PC-3 (cell line): Measurements from ENCODE around the gene P2RY2. TPM values are rescaled to one million over a fixed set of nuclear protein-coding genes. Genes with fewer than 3 reads are reported as not detected.

Experiments used
- ATAC-seq: fragments of 200-7000 bp; cut with Tn5 transposase; 2 replicates; pipeline ENCODE4 v1.9.1; 2020; ENCODE audit warnings: mild to moderate bottlenecking, moderate library complexity
- BruUV-seq: library from RNA; stranded (reverse); fragments of 400-500 nt; replicated peaks from 2 replicates; lab custom pipeline; 2021; lab: Mats Ljungman, UMichigan
- CTCF ChIA-PET: fragments of 300-600 bp; sonication (Branson Sonifier 250); formaldehyde crosslinking; loops from one replicate; lab custom pipeline; 2022; ENCODE audit warnings: antibody characterized with exemption; lab: Charles Lee
- POLR2A ChIA-PET: fragments of 300-600 bp; sonication (Branson Sonifier 250); formaldehyde crosslinking; loops from one replicate; lab custom pipeline; 2022; ENCODE audit warnings: antibody characterized with exemption; ENCODE audit not compliant: unreplicated experiment; lab: Charles Lee
- DNase-seq: peaks from one replicate; pipeline ENCODE4 v3.0.0-alpha.2; 2015
- H2AFZ ChIP-seq: fragments of 300-600 bp; sonication (generic); 2 replicates; pipeline ENCODE4 v1.6.0; 2016; ENCODE audit warnings: antibody characterized with exemption, low read length
- H3F3A ChIP-seq: fragments of 300-600 bp; sonication (generic); one replicate; pipeline ENCODE4 v1.6.0; 2017; ENCODE audit warnings: antibody characterized with exemption, low read length, control low read depth, mild to moderate bottlenecking; ENCODE audit not compliant: unreplicated experiment
- H3K27ac ChIP-seq: fragments of 300-600 bp; sonication (generic); 2 replicates; pipeline ENCODE4 v1.5.1; 2016; ENCODE audit warnings: mild to moderate bottlenecking, low read length
- H3K27me3 ChIP-seq: fragments of 300-600 bp; sonication (generic); 2 replicates; pipeline ENCODE4 v1.6.1; 2016; ENCODE audit warnings: low read length, mixed read lengths
- H3K36me3 ChIP-seq: fragments of 300-600 bp; sonication (generic); 2 replicates; pipeline ENCODE4 v1.6.1; 2016; ENCODE audit warnings: low read depth, mixed run types, low read length, mixed read lengths
- H3K4me1 ChIP-seq: fragments of 300-600 bp; sonication (generic); 2 replicates; pipeline ENCODE4 v1.5.1; 2016; ENCODE audit warnings: low read length; ENCODE audit not compliant: insufficient read depth
- H3K4me2 ChIP-seq: fragments of 300-600 bp; sonication (generic); 2 replicates; pipeline ENCODE4 v1.6.0; 2016; ENCODE audit warnings: low read length
- H3K4me3 ChIP-seq: fragments of 300-600 bp; sonication (generic); 2 replicates; pipeline ENCODE4 v1.5.1; 2016; ENCODE audit warnings: mild to moderate bottlenecking, low read length, mixed read lengths
- H3K79me2 ChIP-seq: fragments of 300-600 bp; sonication (generic); 2 replicates; pipeline ENCODE4 v1.6.1; 2017; ENCODE audit warnings: low read length, mixed read lengths
- H3K9ac ChIP-seq: fragments of 300-600 bp; sonication (generic); 2 replicates; pipeline ENCODE4 v1.6.0; 2016; ENCODE audit warnings: mild to moderate bottlenecking, low read length
- H3K9me2 ChIP-seq: fragments of 300-600 bp; sonication (generic); replicated peaks from 2 replicates; pipeline ENCODE4 v1.6.1; 2016; ENCODE audit warnings: mixed run types, low read length, mixed read lengths
- H3K9me3 ChIP-seq: fragments of 300-600 bp; sonication (generic); 2 replicates; pipeline ENCODE4 v1.6.1; 2016; ENCODE audit warnings: low read length, mixed read lengths
- H4K20me1 ChIP-seq: fragments of 300-600 bp; sonication (generic); 2 replicates; pipeline ENCODE4 v1.6.1; 2016; ENCODE audit warnings: low read length, mixed read lengths
- EZH2 ChIP-seq: fragments of 300-600 bp; sonication (generic); IDR thresholded peaks from one replicate; pipeline ENCODE4 v1.6.1; 2017; ENCODE audit warnings: antibody characterized with exemption, mild to moderate bottlenecking, low read length; ENCODE audit not compliant: unreplicated experiment
- EZH2phosphoT487 ChIP-seq: fragments of 300-600 bp; sonication (generic); IDR thresholded peaks from 2 replicates; pipeline ENCODE4 v1.6.1; 2018; ENCODE audit warnings: mild to moderate bottlenecking, antibody characterized with exemption, low read length, borderline replicate concordance
- intact Hi-C: fragments of 100-400 bp; cut with micrococcal nuclease; formaldehyde crosslinking; loops from 2 replicates; pipeline ENCODE4 v1.9.0; 2023
- total RNA-seq: library from RNA; depleted of rRNA; stranded (reverse); fragments of >200 nt; gene quantifications from 2 replicates; pipeline ENCODE4 v1.2.3, GENCODE V29; 2014
- TF ChIP-seq, protein P1 (sequence below): fragments of 300-600 bp; sonication (generic); conservative IDR thresholded peaks from 2 replicates; pipeline ENCODE4 v1.5.1; 2017; ENCODE audit warnings: antibody characterized with exemption, low read depth, mild to moderate bottlenecking, low read length

Gene P2RY2
- total RNA-seq, 1 experiment from 2014 or later: 54.8 TPM

DNA sequence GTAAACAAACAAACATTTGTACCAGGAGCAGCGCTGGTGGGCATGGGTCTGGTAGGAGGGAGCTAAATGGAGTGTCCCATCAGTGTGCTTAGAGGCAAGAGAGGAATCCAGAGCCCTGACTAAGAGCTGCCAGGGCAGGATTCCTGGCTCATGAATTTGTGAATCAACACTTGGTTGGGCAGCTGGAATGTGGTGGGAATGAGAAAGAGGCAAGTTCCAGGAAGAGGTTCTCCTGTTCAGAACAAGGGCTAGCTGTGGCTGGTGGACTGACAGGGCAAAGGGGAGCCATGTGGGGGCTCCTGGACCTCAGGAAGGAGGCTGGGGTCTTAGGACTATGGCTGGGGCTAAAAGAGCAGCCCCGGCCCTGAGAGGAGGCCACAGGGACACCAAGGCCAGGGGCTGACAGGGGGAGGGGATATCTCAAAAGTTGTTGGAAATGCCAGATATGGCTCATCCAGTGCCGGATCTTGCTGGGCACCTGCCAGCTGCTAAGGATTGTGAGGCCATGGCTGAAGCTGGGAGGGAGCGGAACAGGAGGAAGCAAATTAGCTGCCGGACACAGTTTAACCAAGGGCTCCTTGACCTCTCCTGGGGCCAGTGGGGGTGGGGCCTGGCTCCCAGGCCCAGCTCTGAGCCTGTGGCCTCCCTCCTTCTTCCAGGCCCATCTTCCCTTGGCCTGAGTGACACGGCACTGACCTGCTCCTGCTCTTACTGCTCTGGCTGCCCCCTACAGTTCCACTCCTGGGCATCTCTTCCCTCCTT lies 39.4 kb downstream of the P2RY2 start:
- Histone ChIP-seq H3K27ac (peak overlapping the region; percentile 81), H3K79me2 (no peaks in the 10 kb centered on the region), H4K20me1 (no peaks in the 10 kb centered on the region), H3K27me3 (no peaks in the 10 kb centered on the region), H3K36me3 (no peaks in the 10 kb centered on the region), H3K9ac (peak overlapping the region; percentile 9; the same call in 1 of the 2 replicates), H3K4me3 (no peak overlapping the region), H3K4me1 (peaks cover 17% of the 10 kb centered on the region), H3K9me3 (no peaks in the 10 kb centered on the region), H2AFZ (peak overlapping the region; percentile 60), H3K9me2 (no peaks in the 10 kb centered on the region), H3K4me2 (peak overlapping the region; percentile 44), H3F3A (peaks cover 3% of the 10 kb centered on the region)
- no TSS peak for BruUV-seq
- TF ChIP-seq EZH2 (no peak), EZH2phosphoT487 (no peak)
- TF ChIP-seq, protein P1, sequence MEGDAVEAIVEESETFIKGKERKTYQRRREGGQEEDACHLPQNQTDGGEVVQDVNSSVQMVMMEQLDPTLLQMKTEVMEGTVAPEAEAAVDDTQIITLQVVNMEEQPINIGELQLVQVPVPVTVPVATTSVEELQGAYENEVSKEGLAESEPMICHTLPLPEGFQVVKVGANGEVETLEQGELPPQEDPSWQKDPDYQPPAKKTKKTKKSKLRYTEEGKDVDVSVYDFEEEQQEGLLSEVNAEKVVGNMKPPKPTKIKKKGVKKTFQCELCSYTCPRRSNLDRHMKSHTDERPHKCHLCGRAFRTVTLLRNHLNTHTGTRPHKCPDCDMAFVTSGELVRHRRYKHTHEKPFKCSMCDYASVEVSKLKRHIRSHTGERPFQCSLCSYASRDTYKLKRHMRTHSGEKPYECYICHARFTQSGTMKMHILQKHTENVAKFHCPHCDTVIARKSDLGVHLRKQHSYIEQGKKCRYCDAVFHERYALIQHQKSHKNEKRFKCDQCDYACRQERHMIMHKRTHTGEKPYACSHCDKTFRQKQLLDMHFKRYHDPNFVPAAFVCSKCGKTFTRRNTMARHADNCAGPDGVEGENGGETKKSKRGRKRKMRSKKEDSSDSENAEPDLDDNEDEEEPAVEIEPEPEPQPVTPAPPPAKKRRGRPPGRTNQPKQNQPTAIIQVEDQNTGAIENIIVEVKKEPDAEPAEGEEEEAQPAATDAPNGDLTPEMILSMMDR: no peak
- peak; percentile 78 for ATAC-seq
- CTCF ChIA-PET: no interaction called here
- intact Hi-C loops: no loop called here
- peak; percentile 94 for DNase-seq
- POLR2A ChIA-PET: no interaction called here

DNA sequence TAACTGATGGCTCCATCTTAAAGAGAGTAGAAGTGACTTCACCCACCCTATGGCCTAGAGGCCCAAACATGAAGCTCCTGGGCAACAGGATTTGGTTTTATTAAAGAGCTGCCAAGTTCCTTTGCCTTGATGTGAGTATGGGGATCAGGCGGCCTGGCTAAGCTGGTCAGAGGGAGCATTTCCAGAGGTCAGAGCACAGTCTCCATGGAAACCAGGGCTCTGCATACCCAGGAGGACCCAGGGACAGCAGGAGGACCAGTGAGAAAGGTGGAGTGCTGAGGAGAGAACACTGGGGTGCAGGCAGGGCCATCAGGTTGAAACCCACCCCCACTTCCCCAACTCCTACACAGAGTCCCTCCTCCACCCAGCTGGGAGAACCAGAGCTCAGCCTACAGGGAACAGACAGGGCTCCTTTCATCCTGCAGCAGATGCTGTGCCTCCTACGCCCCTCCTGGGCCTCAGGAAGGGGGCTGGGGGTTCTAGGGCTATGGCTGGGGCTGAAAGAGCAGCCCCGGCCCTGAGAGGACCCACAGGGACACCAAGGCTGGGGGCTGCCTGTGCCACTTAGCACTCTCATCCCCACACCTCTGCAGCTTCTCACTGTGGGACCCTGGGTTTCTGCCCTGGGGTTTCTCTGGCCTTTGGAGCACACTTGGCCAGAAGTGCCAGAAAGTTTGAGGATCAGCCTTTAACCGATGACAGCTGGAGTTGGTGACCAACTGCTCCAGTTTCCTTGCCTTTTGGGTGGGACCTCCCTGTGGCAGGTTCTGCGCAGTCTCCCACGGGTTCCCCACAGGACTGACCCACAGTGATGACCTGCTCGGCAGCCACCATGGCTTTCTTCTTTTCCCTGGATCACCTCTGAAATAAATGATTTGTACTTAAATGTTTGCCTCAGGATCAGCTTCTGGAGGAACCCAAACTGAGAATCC lies 40.3 kb downstream of the P2RY2 start:
- Histone ChIP-seq H3K4me2 (peak overlapping the region; percentile 44; the same call in 1 of the 2 replicates), H3K9me3 (no peaks in the 10 kb centered on the region), H3K4me1 (peaks cover 25% of the 10 kb centered on the region), H3K9me2 (no peaks in the 10 kb centered on the region), H3K79me2 (no peaks in the 10 kb centered on the region), H3K27ac (peak overlapping the region; percentile 81), H3K27me3 (no peaks in the 10 kb centered on the region), H3K9ac (peak overlapping the region; percentile 9; the same call in 1 of the 2 replicates), H3F3A (no peaks in the 10 kb centered on the region), H3K36me3 (no peaks in the 10 kb centered on the region), H4K20me1 (no peaks in the 10 kb centered on the region), H2AFZ (no peak overlapping the region), H3K4me3 (no peak overlapping the region)
- no peak for TF ChIP-seq EZH2
- no peak for TF ChIP-seq EZH2phosphoT487
- TF ChIP-seq, protein P1: no peak
- CTCF ChIA-PET: interaction anchor here (0.5 kb wide), 1 partner anchor 71 kb away, joined by 7 read pairs; no protein-coding TSS in a partner anchor
- POLR2A ChIA-PET: no interaction called here
- ATAC-seq (no peak), DNase-seq (no peak)
- no TSS peak for BruUV-seq
- intact Hi-C loops: no loop called here
